HG03432 (cell line): ENCODE measurements around the gene PTPRD.

Experiments
- ATAC-seq: cut with Tn5 transposase; IDR thresholded peaks from one replicate; pipeline ENCODE4 v1.9.1; 2021; ENCODE audit warnings: mild to moderate bottlenecking, moderate library complexity; ENCODE audit not compliant: unreplicated experiment

The PTPRD gene

DNA sequence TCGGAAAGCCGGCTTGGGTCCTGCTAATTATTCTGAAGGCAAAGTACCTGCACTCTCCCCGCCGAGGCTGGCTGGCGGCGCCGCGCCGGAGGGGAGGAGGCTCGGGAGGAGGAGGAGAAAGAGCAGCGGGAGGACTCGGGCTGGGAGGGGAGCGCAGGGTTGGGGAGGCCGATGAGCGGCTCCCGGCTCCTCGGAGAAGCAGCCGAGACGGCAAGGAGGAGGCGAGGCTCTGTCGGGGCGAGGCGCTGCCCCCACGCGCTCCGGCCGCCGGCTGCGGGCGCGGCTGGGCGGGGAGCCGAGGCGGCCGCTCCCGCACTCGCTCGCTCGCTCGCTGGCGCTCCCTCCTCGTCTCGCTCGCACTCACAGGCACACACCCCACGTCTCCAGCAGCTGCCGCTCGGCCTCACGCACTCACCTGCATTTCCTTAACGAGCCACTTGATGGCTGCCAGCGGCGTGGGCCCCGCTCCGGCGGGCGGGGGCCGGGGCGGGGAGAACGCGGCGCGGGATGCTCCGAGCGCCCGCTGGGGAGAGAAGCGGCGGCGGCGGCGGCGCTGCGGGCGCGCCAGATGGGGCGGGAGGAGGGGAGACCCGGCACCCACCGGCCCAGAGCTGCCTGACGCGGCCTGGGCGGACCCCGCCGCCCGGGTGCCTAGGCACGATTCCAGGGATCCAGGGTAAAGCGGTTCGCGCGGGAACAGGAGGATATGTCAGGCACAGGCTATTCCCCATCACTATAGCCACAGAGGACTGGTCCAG lies at the start of gene PTPRD:
Gene PTPRD (minus strand): TSS at position 362 of the 758 bp plus-strand sequence.
- peak; percentile 98 for ATAC-seq

DNA sequence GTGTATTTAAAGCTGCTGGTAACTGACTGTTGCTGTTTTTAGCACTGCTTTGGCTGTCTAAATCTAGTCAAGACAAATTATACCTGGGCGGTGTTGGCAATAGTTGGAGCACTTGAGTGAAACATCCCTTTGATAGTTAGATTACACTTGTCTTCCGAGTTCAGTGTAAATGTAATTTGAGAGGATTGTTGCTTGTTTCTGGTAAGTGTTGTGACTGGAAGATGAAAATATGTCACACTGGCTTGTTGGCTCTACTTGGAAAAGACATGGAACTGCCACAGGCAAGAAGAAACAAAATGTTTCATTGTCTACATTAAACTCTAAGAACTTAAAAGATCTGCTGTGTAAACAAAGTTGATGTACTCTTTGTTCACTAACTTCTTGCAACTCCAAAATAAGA lies 49.2 kb upstream of the PTPRD start:
- no peak for ATAC-seq

DNA sequence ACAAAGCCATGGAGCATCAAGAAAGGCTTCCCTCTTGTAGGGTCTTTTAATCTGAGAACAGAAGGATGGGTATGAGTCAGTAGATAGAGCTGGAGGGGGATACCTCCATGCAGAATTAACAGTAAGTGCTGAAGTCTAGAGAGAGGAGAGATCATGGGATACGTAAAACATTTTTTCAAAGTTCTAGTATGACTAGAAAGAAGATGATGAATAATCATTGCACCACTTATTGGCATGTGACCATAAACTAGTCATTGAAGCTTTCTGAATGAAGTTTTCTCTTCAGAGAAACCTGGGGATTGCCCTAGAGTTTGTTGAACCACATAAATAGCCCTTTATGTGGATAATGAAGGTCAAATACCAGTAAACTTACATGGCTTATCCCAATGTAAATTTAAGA lies 48.6 kb upstream of the PTPRD start:
- ATAC-seq = no peak

DNA sequence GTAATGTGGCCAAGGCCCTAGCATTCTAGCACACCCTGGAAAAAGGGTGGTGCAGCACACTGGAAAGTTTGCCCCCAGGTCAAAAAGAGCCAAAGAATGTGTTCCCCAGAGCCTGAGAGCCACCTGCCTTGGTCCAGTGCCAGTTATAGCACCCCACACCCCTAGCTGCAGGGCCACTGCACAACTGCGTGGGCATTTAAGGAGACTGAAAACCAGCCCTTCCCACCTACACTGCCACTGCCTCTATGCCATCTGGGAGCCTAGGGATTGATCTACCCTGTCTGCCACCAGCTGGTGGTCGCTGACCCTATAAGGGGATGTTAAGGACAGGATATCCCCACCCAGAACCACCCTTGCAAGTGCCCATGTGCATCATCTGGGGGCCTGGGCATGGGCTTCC lies 38.2 kb upstream of the PTPRD start:
- ATAC-seq = no peak

DNA sequence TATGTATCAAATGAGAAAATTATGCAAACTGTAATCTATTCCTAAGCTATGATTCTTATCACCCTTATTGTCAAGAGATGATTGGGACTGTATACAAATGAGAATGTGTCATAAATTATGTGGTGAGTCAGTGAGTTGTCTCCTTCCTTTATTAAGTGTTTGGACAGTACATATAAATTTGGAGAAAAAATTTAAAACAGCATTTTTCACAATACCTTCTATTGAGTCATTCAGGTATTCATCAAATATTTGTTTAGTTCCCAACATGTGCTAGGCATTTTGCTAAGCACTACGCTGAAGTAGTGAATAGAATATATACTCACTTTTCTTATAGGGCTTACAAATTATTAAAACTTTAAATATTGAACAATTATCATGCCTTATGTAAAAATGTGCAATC lies 36.3 kb upstream of the PTPRD start:
- ATAC-seq = no peak

DNA sequence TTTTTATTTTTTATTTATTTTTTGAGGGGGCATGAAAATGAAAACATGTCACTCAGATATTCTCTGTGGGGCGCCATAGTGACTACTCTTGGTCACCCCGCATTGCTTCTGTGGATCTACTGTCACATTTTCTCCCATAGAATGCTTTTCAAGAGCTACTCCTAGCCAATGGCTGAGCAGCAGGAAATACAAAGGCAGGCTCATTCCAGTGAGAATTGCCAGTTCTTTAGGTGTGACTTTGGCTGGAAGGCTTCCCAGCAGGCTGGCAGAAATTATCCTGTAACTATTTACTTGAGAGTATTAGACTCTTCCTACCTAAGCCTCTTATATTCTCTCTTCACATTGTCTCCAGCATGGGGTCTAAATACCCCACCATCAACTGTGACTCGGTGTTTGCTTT lies 21.0 kb upstream of the PTPRD start:
- ATAC-seq = no peak

DNA sequence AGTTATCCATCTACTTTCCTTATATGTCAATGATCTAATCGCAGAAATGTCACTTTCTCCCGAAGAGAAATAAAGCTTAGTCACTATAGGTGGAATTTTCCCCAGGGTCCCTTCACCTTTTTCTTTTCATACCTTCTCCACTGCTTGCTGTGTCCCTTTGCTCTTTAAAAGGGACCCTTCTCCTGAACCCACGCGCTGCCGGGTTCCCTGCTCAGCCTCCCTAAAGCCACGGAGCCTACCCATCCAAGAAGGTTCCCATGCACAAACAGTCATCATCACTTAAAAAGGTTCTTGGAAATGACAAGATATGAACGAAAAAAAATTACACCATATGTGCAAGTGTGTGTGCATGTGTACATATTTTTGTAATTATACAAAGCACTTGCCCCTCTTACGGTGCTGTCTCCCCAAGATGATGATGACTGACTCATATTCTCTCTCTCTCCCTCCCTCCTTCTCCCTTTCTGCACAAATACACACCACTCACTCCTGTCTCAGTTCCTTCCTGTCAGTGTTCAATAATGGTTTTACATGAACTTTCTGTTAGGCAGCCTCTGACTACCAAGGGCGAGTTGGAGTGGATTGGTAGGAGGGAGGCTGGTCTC lies 1.5 kb upstream of the PTPRD start:
- no peak for ATAC-seq

DNA sequence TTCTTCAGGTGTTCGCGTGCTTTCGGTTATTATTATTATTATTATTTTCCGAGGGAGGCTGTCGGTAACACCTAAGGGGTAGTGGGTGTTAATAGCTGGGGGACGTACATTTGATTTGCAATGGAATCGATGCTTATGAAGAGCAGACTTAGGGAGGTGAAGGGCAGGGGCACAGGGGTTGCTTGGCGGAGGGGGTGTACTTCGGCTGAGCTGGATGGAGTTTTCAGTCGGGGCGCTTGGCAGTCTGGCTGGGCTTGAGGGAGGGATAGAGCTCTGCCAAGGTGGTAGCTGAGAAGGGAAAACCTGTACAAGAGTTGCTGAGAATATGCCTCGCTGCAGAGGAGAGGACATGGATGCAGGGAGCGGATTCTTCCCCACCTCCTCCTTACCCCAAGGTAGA lies 617 bp upstream of the PTPRD start:
- no peak for ATAC-seq

DNA sequence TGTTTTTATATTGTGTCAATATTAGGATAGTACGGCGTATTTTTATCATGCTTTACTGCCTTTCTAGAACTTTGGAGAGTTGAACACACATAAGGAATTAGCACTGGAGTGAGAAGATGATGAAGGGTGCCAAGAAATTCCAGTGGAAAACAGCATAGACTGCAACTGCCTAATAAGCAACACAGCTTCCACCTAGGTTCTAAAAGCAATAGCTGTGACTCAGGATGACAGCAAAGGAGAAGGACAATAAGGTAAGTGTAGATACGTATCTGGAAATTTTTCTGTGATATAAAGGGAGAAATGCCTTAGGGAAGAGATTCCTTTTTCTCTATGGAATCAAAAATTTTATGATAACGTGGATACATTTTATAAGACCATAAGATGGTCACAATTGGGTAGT lies 7.4 kb downstream of the PTPRD start:
- no peak for ATAC-seq

DNA sequence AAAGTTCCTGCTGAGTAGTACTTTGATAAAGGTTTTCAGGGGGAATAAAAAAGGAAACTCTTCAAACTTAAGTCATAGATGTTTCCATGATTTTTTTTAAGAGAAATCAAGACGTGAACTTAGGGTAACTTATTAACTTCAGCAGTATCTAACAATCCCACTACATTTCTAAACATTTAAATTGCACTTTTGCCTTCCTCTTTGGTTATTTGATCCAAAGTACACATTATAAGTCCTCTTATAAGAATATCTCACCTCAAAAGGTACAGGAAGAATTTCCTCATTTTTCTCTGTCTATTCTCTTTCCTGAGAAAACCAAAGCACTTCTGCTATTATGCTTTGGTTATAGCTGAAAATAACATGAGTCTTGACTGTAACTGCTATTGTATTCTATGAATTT lies 7.9 kb downstream of the PTPRD start:
- ATAC-seq = no peak

DNA sequence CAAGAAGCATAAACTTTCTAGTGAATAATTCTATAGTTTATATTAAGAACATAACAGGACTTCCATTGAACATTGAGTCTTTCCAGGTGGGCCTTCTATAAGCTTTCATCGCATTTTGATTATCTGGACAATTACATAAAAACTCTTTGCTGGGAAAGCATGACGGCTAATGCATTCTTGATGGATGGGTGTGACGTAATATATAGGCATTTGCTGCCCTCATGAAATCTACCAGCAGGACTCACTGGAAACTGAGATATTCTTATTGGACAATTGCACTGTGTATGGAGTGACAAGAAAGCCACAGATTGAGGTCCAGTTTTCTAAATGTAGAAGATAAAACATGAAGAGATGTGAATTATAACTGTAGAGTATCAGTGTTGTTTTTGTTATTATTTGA lies 15.0 kb downstream of the PTPRD start:
- no peak for ATAC-seq

DNA sequence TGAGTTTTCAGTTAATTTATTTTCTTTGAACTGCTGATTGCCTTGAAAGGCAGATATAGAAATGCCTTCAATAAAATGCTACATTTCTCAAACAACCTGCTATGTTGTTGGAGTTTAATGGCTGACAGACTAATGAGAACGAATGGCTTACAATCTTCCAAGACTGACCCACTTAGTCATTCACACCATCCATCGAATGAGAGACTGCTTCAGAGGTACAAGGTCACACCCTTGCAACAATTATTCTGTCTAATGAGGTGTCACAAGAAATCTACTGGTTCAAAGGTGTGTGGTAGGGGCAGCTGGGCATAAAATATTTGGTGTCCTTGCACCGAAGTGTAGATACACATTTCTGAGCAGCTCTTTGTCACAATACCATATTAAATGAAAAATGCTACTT lies 18.3 kb downstream of the PTPRD start:
- no peak for ATAC-seq

DNA sequence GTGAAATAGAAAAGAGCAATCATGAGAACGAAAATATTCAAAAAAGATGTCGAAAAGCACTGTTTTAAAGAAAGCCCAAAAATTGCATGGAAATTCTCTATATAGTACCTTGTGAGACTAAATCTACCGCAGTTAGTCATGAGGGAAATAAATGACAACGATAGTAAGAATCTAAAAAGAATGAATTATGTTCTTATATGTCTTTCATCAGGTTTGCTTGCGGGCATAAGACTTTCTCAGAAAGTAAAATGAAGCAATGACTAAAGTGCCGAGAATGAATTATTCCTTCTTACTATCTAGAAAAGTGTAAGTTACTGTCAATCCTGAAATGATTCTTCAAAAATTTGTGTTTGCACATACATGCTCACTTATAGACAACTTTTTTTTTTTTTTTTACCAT lies 26.4 kb downstream of the PTPRD start:
- no peak for ATAC-seq

DNA sequence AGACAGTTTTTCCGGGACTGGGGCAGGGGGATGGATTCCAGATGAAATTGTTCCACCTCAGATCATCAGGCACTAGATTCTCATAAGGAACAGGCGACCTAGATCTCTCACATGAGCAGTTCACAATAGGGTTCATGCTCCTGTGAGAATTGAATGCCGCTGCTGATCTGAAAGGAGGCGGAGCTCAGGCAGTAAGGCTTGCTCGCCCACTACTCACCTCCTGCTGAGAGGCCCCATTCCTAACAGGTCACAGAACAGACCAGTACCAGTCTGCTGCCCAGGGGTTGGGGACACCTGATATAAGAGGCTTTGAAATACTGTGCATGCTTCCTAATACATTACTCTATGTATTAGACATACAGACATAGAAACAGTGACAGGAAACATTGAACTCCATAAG lies 41.1 kb downstream of the PTPRD start:
- no peak for ATAC-seq

DNA sequence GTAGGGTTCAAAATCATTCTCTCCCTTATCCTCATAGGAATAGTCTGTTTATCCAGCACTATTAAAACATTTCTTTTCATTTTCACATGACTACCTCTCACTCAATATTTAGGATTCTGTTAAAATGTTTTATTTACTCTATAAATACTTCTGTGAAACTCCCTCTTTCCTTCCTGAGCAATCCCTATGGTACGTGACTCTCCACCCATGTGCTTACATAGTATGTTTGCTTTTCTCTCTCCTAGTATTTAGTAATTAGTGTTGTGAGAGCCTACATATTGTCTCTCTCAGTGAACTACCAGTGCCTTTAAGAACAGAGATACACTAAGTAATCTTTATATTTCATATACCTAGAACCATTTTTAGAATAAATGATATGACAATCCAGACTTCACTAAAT lies 46.0 kb downstream of the PTPRD start:
- ATAC-seq = no peak

DNA sequence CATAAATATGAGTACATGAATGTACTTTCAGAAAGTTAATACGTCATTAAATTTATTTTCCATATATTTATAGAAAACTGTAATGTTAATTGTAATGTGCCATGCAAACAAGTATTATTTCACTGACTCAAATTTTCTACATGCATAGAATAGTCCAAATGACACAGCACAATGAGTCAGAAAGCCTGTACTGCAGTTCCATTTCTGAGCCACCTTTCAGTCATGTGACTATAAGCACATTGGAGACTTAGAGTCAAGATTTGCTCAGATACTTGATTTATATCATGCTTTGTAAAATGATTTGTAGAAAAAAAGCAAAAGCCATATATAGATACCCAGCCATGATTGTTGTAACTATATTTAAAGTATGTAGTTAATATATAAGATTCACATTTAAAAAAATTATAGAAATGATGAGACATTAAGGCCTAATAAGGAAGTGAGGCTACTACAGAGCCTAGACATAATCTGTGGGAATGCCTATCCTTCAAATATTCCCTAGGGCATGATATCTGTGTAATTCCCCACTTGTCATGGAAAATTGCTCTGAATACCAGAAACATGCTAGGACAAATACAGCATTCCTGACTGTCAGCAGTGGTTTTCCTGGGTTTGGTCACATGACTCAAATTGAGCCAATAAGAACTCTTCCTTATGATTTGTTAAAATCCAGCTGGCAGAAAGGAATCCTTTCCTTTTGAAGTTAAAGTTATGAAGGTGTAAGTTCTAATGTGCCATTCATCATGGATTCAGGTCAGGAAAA lies 50.0 kb downstream of the PTPRD start:
- no peak for ATAC-seq

DNA sequence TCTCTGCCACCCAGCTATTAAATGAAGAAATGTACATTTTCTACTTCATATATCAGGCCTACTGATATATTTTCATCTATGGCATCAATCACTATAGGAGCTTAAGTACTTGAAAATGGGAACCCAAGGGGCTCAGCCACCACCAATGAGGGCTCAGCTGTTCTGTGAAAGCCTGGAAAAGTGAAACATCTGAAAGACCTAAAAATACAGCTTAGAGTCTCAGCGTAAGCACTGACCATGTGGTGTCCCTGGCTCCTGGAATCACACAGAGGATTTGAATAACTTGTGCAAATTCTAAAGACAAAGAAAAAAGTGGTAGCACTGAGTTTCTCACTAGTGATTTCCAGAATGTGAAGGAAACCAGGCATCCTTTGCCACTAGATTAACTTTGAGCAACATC lies 64.5 kb downstream of the PTPRD start:
- ATAC-seq = no peak

DNA sequence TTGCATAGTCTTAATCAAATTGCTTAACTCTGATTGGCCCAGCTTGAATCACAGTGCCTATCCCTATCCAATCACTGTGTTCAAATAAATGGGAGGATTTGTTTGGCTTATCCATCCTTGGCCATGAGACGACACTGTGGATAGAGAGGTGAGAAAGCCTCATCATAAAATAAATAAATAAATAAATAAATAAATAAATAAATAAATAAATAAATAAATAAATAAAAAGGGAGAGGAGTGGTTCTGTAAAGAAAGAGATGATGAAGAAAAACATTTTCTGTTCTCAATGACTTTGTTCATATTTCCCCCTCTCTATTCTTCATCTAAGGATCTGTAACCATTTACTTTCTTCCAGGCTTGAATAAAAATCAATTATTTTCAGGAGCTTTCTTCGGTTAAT lies 74.7 kb downstream of the PTPRD start:
- no peak for ATAC-seq

DNA sequence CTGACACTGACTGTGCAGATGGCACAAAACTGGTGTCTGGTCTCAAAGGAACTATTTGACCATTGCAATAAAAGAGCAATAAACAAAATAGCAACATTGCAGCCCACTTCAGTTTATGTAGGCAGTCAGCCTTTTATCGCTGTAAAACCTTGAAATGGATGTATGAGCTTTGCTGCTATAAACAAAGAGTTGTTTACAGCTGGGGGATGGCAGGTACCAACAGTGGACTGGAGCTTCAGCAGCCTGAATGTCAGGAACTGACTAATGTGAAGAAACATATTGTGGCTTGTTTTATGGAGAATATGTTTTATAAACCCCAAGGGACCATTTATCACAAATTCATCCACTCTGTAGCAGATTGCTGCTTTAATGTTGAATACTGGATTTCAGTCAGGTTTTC lies 78.0 kb downstream of the PTPRD start:
- no peak for ATAC-seq

DNA sequence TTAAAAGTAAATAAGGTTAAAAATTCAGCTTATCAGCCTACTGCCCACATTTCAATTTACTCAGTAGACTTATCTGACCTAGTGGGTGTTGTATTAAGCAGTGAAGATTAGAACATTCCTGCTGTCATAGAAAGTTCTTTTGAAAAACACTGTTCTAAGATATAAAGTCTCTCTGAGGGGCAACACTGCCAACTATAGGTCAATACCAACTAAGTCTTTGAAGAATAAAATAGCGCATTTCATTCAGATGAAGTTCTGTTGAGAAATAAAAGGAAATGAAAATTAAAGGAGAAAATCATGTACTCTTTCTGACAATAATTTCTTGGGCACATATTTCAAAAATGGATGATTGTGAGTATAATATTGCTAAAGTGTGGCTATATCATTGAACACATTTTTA lies 86.8 kb downstream of the PTPRD start:
- ATAC-seq = no peak

DNA sequence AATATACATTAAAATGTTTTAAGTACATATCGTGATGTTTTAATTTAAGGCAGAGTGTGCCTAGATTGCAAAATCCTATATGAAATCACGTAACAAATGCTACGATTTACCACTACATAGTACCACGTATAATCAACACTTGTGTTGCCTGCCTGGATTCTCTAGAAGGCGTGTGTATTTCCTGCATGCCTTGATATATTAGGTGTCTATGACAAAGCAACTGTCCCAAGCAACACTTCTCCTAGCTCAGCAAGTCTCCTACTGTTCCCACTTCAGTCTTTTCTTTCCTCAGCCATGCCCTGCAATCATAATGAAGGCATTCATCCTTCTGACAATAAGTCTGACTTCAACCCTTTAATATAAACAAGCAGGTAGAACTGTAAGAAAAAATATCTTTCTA lies 89.6 kb downstream of the PTPRD start:
- no peak for ATAC-seq

DNA sequence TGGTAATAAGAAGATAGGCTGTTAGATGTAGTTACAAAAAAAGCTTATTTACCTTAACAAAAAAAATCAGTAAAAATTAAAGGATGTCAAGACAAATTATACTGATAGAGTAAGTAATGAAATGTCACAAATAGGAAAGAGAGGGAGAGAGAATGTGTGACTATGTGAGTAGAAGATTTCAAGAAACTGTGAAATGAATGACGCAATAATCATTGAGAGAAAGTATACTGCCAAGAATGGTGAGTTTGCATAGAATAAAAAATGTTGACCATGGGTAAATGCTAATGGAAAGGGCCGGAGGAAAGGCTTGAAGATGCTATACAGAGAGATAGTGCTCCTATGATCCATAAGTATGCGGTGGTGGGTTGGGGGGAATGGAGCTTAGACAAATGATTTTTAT lies 100.7 kb downstream of the PTPRD start:
- no peak for ATAC-seq
